HepG2 (cell line): Measurements from ENCODE around the gene SPATA25.

Experiments
- BRCA1 ChIP-seq: sonication (generic); formaldehyde crosslinking; IDR thresholded peaks from 2 replicates; pipeline ENCODE4 v1.4.0; 2020; ENCODE audit warnings: missing genetic modification reagents
- CAMTA2 ChIP-seq: sonication (generic); formaldehyde crosslinking; IDR thresholded peaks from 2 replicates; pipeline ENCODE4 v1.4.0; 2020; ENCODE audit warnings: mild to moderate bottlenecking, missing genetic modification reagents, borderline replicate concordance
- FOXM1 ChIP-seq: sonication (generic); formaldehyde crosslinking; IDR thresholded peaks from 2 replicates; pipeline ENCODE4 v1.5.0; 2020; ENCODE audit warnings: missing genetic modification reagents
- KAT2B ChIP-seq: fragments of 150-350 bp; IDR thresholded peaks from 2 replicates; pipeline ENCODE4 v1.6.1; 2014; ENCODE audit warnings: low read depth, low read length, borderline replicate concordance
- MAFF ChIP-seq: IDR thresholded peaks from 2 replicates; pipeline ENCODE4 v1.6.1; 2011; ENCODE audit warnings: low read depth, low read length, improper control_type of control experiment
- PHB2 ChIP-seq: fragments of 450-650 bp; IDR thresholded peaks from 2 replicates; pipeline ENCODE4 v1.6.1; 2018; ENCODE audit not compliant: partially characterized antibody
- TF ChIP-seq, protein P1 (sequence below): IDR thresholded peaks from 2 replicates; pipeline ENCODE4 v1.6.1; 2016
- TF ChIP-seq, protein P2 (sequence below): sonication (generic); formaldehyde crosslinking; IDR thresholded peaks from 2 replicates; pipeline ENCODE4 v1.5.0; 2020; ENCODE audit warnings: mild to moderate bottlenecking, missing genetic modification reagents, moderate library complexity

DNA sequence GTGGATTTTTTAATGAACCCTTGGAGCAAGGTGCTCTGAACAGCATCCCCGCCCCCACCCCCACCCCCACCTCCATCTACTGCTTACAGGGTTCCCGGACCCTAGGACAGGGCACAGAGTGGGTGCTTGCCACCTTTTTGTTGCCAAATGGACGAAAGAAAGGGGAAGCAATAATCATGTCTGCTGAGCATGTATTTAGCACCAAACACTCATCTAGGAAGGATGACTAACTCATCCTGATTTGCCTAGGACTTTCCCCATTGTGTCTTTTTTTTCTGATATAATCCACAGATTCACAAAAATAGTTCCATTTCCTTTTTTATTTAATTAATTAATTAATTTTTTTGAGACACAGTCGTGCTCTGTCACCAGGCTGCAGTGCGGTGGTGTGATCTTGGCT, 25.7 kb upstream of the SPATA25 start:
- TF ChIP-seq CAMTA2 (CRISPR knock-in tag) (no peak), MAFF (no peak), PHB2 (no peak), FOXM1 (CRISPR knock-in tag) (no peak), KAT2B (no peak), BRCA1 (CRISPR knock-in tag) (no peak)
- TF ChIP-seq, protein P1, sequence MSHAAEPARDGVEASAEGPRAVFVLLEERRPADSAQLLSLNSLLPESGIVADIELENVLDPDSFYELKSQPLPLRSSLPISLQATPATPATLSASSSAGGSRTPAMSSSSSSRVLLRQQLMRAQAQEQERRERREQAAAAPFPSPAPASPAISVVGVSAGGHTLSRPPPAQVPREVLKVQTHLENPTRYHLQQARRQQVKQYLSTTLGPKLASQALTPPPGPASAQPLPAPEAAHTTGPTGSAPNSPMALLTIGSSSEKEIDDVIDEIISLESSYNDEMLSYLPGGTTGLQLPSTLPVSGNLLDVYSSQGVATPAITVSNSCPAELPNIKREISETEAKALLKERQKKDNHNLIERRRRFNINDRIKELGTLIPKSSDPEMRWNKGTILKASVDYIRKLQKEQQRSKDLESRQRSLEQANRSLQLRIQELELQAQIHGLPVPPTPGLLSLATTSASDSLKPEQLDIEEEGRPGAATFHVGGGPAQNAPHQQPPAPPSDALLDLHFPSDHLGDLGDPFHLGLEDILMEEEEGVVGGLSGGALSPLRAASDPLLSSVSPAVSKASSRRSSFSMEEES (CRISPR knock-in tag) = no peak
- TF ChIP-seq, protein P2, sequence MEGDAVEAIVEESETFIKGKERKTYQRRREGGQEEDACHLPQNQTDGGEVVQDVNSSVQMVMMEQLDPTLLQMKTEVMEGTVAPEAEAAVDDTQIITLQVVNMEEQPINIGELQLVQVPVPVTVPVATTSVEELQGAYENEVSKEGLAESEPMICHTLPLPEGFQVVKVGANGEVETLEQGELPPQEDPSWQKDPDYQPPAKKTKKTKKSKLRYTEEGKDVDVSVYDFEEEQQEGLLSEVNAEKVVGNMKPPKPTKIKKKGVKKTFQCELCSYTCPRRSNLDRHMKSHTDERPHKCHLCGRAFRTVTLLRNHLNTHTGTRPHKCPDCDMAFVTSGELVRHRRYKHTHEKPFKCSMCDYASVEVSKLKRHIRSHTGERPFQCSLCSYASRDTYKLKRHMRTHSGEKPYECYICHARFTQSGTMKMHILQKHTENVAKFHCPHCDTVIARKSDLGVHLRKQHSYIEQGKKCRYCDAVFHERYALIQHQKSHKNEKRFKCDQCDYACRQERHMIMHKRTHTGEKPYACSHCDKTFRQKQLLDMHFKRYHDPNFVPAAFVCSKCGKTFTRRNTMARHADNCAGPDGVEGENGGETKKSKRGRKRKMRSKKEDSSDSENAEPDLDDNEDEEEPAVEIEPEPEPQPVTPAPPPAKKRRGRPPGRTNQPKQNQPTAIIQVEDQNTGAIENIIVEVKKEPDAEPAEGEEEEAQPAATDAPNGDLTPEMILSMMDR (CRISPR knock-in tag) = no peak
